Astrocyte (in vitro differentiated cells and primary cell): ENCODE results near the gene NUDT13. TPM values are rescaled to one million over a fixed set of nuclear protein-coding genes. Genes with fewer than 3 reads are reported as not detected.

Experiments used
- DNase-seq: peaks from one replicate; pipeline ENCODE4 v3.0.0-alpha.2; 2010; ENCODE audit warnings: low read depth
- FAIRE-seq: peaks from 2 replicates; lab custom pipeline; 2011; peaks lifted over from hg19 to GRCh38; lab: Jason Lieb, UNC
- H2AFZ ChIP-seq: 2 replicates; pipeline ENCODE4 v1.6.0; 2012; ENCODE audit warnings: low read depth, low read length, inconsistent platforms
- H3K27ac ChIP-seq: 2 replicates; pipeline ENCODE4 v1.5.1; 2011; ENCODE audit warnings: low read depth, low read length, inconsistent platforms
- H3K27me3 ChIP-seq: 2 replicates; pipeline ENCODE4 v1.6.0; 2011; ENCODE audit warnings: low read length, inconsistent platforms; ENCODE audit not compliant: insufficient read depth
- H3K36me3 ChIP-seq: 2 replicates; pipeline ENCODE4 v1.5.1; 2011; ENCODE audit warnings: low read length, inconsistent platforms; ENCODE audit not compliant: insufficient read depth
- H3K4me1 ChIP-seq: 2 replicates; pipeline ENCODE4 v1.5.1; 2011; ENCODE audit warnings: low read length, inconsistent platforms; ENCODE audit not compliant: insufficient read depth
- H3K4me2 ChIP-seq: 2 replicates; pipeline ENCODE4 v1.6.0; 2012; ENCODE audit warnings: low read length, inconsistent platforms
- H3K4me3 ChIP-seq: 2 replicates; pipeline ENCODE4 v1.5.1; 2011; ENCODE audit warnings: low read depth, mild to moderate bottlenecking, low read length, inconsistent platforms; ENCODE audit not compliant: insufficient read depth
- H3K79me2 ChIP-seq: 2 replicates; pipeline ENCODE4 v1.6.0; 2012; ENCODE audit warnings: mild to moderate bottlenecking, low read length, inconsistent platforms; ENCODE audit not compliant: insufficient read depth
- H3K9ac ChIP-seq: 2 replicates; pipeline ENCODE4 v1.6.0; 2012; ENCODE audit warnings: mild to moderate bottlenecking, low read length, inconsistent platforms
- H3K9me3 ChIP-seq: 2 replicates; pipeline ENCODE4 v1.5.1; 2012; ENCODE audit warnings: low read depth, mild to moderate bottlenecking, low read length, inconsistent platforms; ENCODE audit not compliant: insufficient read depth
- H4K20me1 ChIP-seq: 2 replicates; pipeline ENCODE4 v1.6.0; 2012; ENCODE audit warnings: low read length, inconsistent platforms; ENCODE audit not compliant: insufficient read depth
- H3K27ac Mint-ChIP-seq: one replicate; pipeline ENCODE4 v1.8.0; 2021; ENCODE audit warnings: mild to moderate bottlenecking, mixed read lengths; ENCODE audit not compliant: unreplicated experiment
- H3K27me3 Mint-ChIP-seq: one replicate; pipeline ENCODE4 v1.8.0; 2021; ENCODE audit warnings: low read depth, mixed read lengths; ENCODE audit not compliant: unreplicated experiment
- H3K36me3 Mint-ChIP-seq: one replicate; pipeline ENCODE4 v1.8.0; 2021; ENCODE audit warnings: low read depth, mixed read lengths; ENCODE audit not compliant: unreplicated experiment
- H3K4me1 Mint-ChIP-seq: one replicate; pipeline ENCODE4 v1.8.0; 2021; ENCODE audit warnings: low read depth, mixed read lengths; ENCODE audit not compliant: unreplicated experiment
- H3K4me3 Mint-ChIP-seq: one replicate; pipeline ENCODE4 v1.8.0; 2021; ENCODE audit warnings: mild to moderate bottlenecking, moderate library complexity, mixed read lengths; ENCODE audit not compliant: unreplicated experiment
- H3K9me3 Mint-ChIP-seq: one replicate; pipeline ENCODE4 v1.8.0; 2021; ENCODE audit warnings: mild to moderate bottlenecking, mixed read lengths; ENCODE audit not compliant: unreplicated experiment
- EZH2 ChIP-seq: IDR thresholded peaks from 2 replicates; pipeline ENCODE4 v1.6.1; 2012; ENCODE audit warnings: mild to moderate bottlenecking, low read length, inconsistent platforms; ENCODE audit not compliant: insufficient read depth
- total RNA-seq: library from RNA; stranded (reverse); gene quantifications from 2 replicates; pipeline ENCODE4 v1.2.1, GENCODE V29; 2021
- TF ChIP-seq, protein P1 (sequence below): IDR thresholded peaks from 2 replicates; pipeline ENCODE4 v1.5.1; 2011; ENCODE audit warnings: low read depth, mild to moderate bottlenecking, inconsistent platforms, low read length, moderate library complexity; ENCODE audit not compliant: insufficient read depth

The NUDT13 gene
- total RNA-seq, 1 donor from 2014 or later, result 2.4 TPM

DNA sequence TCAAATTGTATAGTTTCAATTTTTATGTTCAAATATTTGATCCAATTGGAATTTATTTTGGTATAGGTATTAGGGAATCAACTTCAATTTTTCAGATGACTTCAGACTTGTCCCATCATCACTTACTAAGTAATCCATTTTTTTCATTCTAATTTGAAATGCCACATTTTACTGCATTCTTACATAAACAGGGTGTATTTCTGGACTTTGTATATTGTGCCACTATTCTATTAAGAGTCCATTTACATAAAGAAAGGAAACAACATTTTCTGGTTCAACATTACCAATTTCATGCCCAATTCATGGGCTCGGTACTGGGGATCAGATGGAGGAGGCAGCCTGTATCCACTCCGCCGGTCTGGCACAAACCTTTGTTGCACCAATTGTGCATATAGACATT, 41.8 kb downstream of the NUDT13 start:
- Histone ChIP-seq H3K9me3 (no peaks in the 10 kb centered on the region), H4K20me1 (peaks cover 4% of the 10 kb centered on the region), H3K4me1 (no peaks in the 10 kb centered on the region), H3K4me2 (no peak overlapping the region), H3K36me3 (peaks cover 27% of the 10 kb centered on the region), H2AFZ (no peak overlapping the region), H3K79me2 (peaks cover 14% of the 10 kb centered on the region), H3K4me3 (no peak overlapping the region), H3K27me3 (no peaks in the 10 kb centered on the region), H3K27ac (no peak overlapping the region), H3K9ac (no peak overlapping the region)
- no peak overlapping the region for H3K4me3 Mint-ChIP-seq
- no peak for FAIRE-seq
- no peak for TF ChIP-seq EZH2
- TF ChIP-seq, protein P1, sequence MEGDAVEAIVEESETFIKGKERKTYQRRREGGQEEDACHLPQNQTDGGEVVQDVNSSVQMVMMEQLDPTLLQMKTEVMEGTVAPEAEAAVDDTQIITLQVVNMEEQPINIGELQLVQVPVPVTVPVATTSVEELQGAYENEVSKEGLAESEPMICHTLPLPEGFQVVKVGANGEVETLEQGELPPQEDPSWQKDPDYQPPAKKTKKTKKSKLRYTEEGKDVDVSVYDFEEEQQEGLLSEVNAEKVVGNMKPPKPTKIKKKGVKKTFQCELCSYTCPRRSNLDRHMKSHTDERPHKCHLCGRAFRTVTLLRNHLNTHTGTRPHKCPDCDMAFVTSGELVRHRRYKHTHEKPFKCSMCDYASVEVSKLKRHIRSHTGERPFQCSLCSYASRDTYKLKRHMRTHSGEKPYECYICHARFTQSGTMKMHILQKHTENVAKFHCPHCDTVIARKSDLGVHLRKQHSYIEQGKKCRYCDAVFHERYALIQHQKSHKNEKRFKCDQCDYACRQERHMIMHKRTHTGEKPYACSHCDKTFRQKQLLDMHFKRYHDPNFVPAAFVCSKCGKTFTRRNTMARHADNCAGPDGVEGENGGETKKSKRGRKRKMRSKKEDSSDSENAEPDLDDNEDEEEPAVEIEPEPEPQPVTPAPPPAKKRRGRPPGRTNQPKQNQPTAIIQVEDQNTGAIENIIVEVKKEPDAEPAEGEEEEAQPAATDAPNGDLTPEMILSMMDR, result no peak
- H3K4me1 Mint-ChIP-seq, result no peaks in the 10 kb centered on the region
- no peaks in the 10 kb centered on the region for H3K9me3 Mint-ChIP-seq
- H3K27ac Mint-ChIP-seq, result no peak overlapping the region
- H3K27me3 Mint-ChIP-seq, result no peaks in the 10 kb centered on the region
- DNase-seq, result no peak
- H3K36me3 Mint-ChIP-seq, result peaks cover 14% of the 10 kb centered on the region

DNA sequence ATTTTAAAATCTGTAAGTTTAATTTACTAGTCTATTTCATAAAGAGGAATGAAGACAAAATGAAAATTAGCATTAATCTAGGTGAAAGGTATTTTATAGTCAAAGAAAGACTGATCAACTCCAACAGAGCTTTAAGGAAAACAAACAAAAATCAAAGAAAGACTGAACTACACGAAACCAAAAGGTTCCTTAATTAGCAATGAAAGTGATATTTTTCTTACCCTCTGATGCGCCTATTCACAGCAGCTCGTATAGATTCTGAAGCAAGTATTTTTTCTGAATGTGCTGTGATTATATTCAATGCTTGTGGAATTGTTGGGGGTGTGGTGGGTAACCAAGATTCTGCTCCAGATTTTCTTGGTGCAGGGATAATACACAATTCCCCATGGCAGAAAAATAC, 45.8 kb downstream of the NUDT13 start:
- H3K27ac Mint-ChIP-seq, result no peak overlapping the region
- Histone ChIP-seq H3K4me3 (no peak overlapping the region), H3K9me3 (no peaks in the 10 kb centered on the region), H3K36me3 (peaks cover 17% of the 10 kb centered on the region), H3K9ac (no peak overlapping the region), H3K79me2 (peaks cover 22% of the 10 kb centered on the region), H3K4me1 (no peaks in the 10 kb centered on the region), H4K20me1 (peaks cover 11% of the 10 kb centered on the region), H3K4me2 (no peak overlapping the region), H3K27ac (no peak overlapping the region), H2AFZ (no peak overlapping the region), H3K27me3 (no peaks in the 10 kb centered on the region)
- no peaks in the 10 kb centered on the region for H3K4me1 Mint-ChIP-seq
- DNase-seq (no peak), FAIRE-seq (no peak)
- H3K36me3 Mint-ChIP-seq, result peaks cover 14% of the 10 kb centered on the region
- no peaks in the 10 kb centered on the region for H3K27me3 Mint-ChIP-seq
- H3K4me3 Mint-ChIP-seq, result no peak overlapping the region
- H3K9me3 Mint-ChIP-seq, result no peaks in the 10 kb centered on the region
- TF ChIP-seq, protein P1, result no peak
- TF ChIP-seq EZH2, result no peak

DNA sequence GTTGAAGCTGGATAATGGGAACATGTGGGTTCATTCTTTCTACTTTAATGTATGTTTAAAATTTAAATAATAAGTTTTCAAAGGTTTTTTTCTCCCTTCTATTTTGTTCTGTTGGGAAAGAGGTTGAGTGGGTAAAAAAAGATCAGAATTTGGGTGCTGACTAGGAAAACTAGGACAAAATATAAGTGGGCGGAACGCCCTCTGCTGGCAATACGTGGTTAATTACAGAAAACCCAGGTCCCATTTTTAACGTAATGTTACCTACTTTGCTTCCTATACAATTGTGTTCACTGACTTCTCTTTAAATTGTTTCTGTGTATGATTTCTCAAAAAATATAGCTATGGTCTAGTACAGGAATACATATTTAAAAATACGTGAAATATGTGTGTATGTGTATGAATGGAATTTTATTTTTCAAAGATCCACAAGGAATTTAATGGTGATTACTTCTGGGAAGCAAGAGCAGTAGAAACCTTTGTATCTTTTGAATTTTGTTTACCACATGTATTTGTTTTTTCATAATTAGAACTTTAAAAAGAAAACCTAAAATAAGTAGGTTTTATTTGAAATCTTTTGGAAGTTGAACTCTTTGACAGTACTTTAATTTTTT, 48.9 kb downstream of the NUDT13 start:
- FAIRE-seq (no peak), DNase-seq (no peak)
- H3K27ac ChIP-seq, result no peak overlapping the region
- no peaks in the 10 kb centered on the region for H3K27me3 ChIP-seq
- peaks cover 52% of the 10 kb centered on the region for H3K79me2 ChIP-seq
- Mint-ChIP-seq H3K27me3 (no peaks in the 10 kb centered on the region), H3K4me1 (peaks cover 2% of the 10 kb centered on the region), H3K36me3 (peaks cover 16% of the 10 kb centered on the region), H3K4me3 (no peak overlapping the region), H3K9me3 (no peaks in the 10 kb centered on the region), H3K27ac (no peak overlapping the region)
- no peaks in the 10 kb centered on the region for H3K9me3 ChIP-seq
- H3K4me3 ChIP-seq, result no peak overlapping the region
- H3K36me3 ChIP-seq, result peaks cover 24% of the 10 kb centered on the region
- no peak overlapping the region for H3K4me2 ChIP-seq
- no peak overlapping the region for H3K9ac ChIP-seq
- peaks cover 31% of the 10 kb centered on the region for H4K20me1 ChIP-seq
- H3K4me1 ChIP-seq, result no peaks in the 10 kb centered on the region
- H2AFZ ChIP-seq, result no peak overlapping the region
- TF ChIP-seq, protein P1, result peak; percentile 91
- no peak for TF ChIP-seq EZH2
